Endothelial cell of umbilical vein (primary cell): ENCODE measurements around the gene SLMAP.

Experiments used
- CTCF ChIP-seq, 2 donors: IDR thresholded peaks; 1 replicate in 1 of 2; 2 replicates in 1 of 2; pipeline ENCODE4 v1.5.1; 2011; ENCODE audit warnings: low read length in 2 of 2, mild to moderate bottlenecking in 2 of 2, moderate library complexity in 2 of 2, control low read depth in 1 of 2, inconsistent platforms in 1 of 2, low read depth in 1 of 2; ENCODE audit not compliant: insufficient read depth in 1 of 2; ENCODE audit errors: extremely low read depth in 1 of 2
- EZH2 ChIP-seq: IDR thresholded peaks from 2 replicates; pipeline ENCODE4 v1.6.1; 2012; ENCODE audit warnings: borderline replicate concordance, low read depth, mild to moderate bottlenecking, moderate library complexity, low read length, inconsistent platforms; ENCODE audit not compliant: severe bottlenecking
- JUN ChIP-seq: IDR thresholded peaks from 2 replicates; pipeline ENCODE4 v1.6.1; 2011; ENCODE audit warnings: borderline replicate concordance, low read depth; ENCODE audit not compliant: insufficient read length, insufficient read depth
- MYC ChIP-seq: IDR thresholded peaks from one replicate; pipeline ENCODE4 v1.6.1; 2011; ENCODE audit warnings: mild to moderate bottlenecking, low read depth, low read length
- POLR2A ChIP-seq: IDR thresholded peaks from 2 replicates; pipeline ENCODE4 v1.6.1; 2012; ENCODE audit warnings: low read depth, mild to moderate bottlenecking, control low read depth, low read length
- POLR2AphosphoS5 ChIP-seq: IDR thresholded peaks from 2 replicates; pipeline ENCODE4 v1.6.1; 2012; ENCODE audit warnings: low read depth, mild to moderate bottlenecking, control low read depth, low read length, moderate library complexity; ENCODE audit not compliant: insufficient read depth

GRCh38 chr3:57838627-57839026 lies 82.5 kb downstream of the SLMAP start:
- TF ChIP-seq CTCF (IDR thresholded peaks at IDR 0.05; ENCODE audit: extremely low read depth in 1 of 2, insufficient read depth in 1 of 2, low read depth in 1 of 2, low read length in 2 of 2) (no peak), POLR2A (no peak), JUN (no peak), EZH2 (no peak), POLR2AphosphoS5 (no peak), MYC (no peak)
